Neuronal stem cell (in vitro differentiated cells): ENCODE data around the gene CHD2.
A peak's percentile ranks its signal among the peaks of the same experiment; 100 is the strongest.

Source experiments
- DNase-seq: peaks from one replicate; pipeline ENCODE4 v3.0.0-alpha.2; 2013; ENCODE audit warnings: low spot score
- H2AFZ ChIP-seq: one replicate; pipeline ENCODE4 v1.6.1; 2013; ENCODE audit warnings: mild to moderate bottlenecking, low read length, inconsistent platforms
- H2AK5ac ChIP-seq: 2 replicates; pipeline ENCODE4 v1.6.1; 2013; ENCODE audit warnings: low read depth, mild to moderate bottlenecking, inconsistent platforms, low read length, moderate library complexity, mixed read lengths
- H2BK120ac ChIP-seq: 2 replicates; pipeline ENCODE4 v1.6.1; 2013; ENCODE audit warnings: low read depth, mild to moderate bottlenecking, inconsistent platforms, low read length, moderate library complexity, mixed read lengths
- H2BK12ac ChIP-seq: one replicate; pipeline ENCODE4 v1.6.1; 2013; ENCODE audit warnings: low read length, inconsistent platforms
- H2BK15ac ChIP-seq: 2 replicates; pipeline ENCODE4 v1.6.1; 2013; ENCODE audit warnings: mild to moderate bottlenecking, low read length, inconsistent platforms, mixed read lengths
- H2BK5ac ChIP-seq: one replicate; pipeline ENCODE4 v1.6.1; 2013; ENCODE audit warnings: inconsistent platforms, mild to moderate bottlenecking, low read length, moderate library complexity
- H3K14ac ChIP-seq: one replicate; pipeline ENCODE4 v1.6.1; 2013; ENCODE audit warnings: low read length, inconsistent platforms
- H3K18ac ChIP-seq: 2 replicates; pipeline ENCODE4 v1.6.1; 2013; ENCODE audit warnings: low read length, inconsistent platforms
- H3K23ac ChIP-seq: 2 replicates; pipeline ENCODE4 v1.6.1; 2013; ENCODE audit warnings: low read depth, mild to moderate bottlenecking, mixed read lengths, low read length, inconsistent platforms; ENCODE audit not compliant: poor library complexity
- H3K27ac ChIP-seq: replicated peaks from 3 replicates; pipeline ENCODE4 v1.5.1; 2013; ENCODE audit warnings: low read length, inconsistent platforms
- H3K27me3 ChIP-seq, 3 experiments: 2 replicates each; pipeline ENCODE4 v1.6.1; 2013; ENCODE audit warnings: low read length in 3 of 3, mild to moderate bottlenecking in 2 of 3, inconsistent platforms in 1 of 3, low read depth in 1 of 3, mixed read lengths in 1 of 3, moderate library complexity in 1 of 3; ENCODE audit not compliant: control insufficient read depth in 3 of 3, insufficient read depth in 3 of 3
- H3K36me3 ChIP-seq, 2 donors: replicated peaks in 1 of 2; 2 replicates each; pipeline ENCODE4 v1.6.1; 2013; ENCODE audit warnings: low read length in 2 of 2; ENCODE audit not compliant: control insufficient read depth in 2 of 2, insufficient read depth in 2 of 2
- H3K4ac ChIP-seq: 2 replicates; pipeline ENCODE4 v1.6.1; 2013; ENCODE audit warnings: inconsistent platforms, mild to moderate bottlenecking, low read length, moderate library complexity
- H3K4me1 ChIP-seq, 2 donors: 1 replicate in 1 of 2; 2 replicates in 1 of 2; pipeline ENCODE4 v1.6.1; 2013; ENCODE audit warnings: low read length in 2 of 2, low read depth in 1 of 2; ENCODE audit not compliant: control insufficient read depth in 2 of 2, insufficient read depth in 1 of 2
- H3K4me2 ChIP-seq: one replicate; pipeline ENCODE4 v1.6.1; 2013; ENCODE audit warnings: mild to moderate bottlenecking, low read length, inconsistent platforms; ENCODE audit not compliant: insufficient read depth, poor library complexity, severe bottlenecking
- H3K4me3 ChIP-seq, 2 donors: 2 replicates each; pipeline ENCODE4 v1.5.1; 2013; ENCODE audit warnings: low read length in 2 of 2, mild to moderate bottlenecking in 2 of 2, inconsistent platforms in 1 of 2, moderate library complexity in 1 of 2
- H3K79me1 ChIP-seq: one replicate; pipeline ENCODE4 v1.6.1; 2013; ENCODE audit warnings: low read depth, mild to moderate bottlenecking, inconsistent platforms, low read length, moderate library complexity
- H3K9ac ChIP-seq: one replicate; pipeline ENCODE4 v1.6.1; 2013; ENCODE audit warnings: mild to moderate bottlenecking, low read depth, low read length, inconsistent platforms; ENCODE audit not compliant: poor library complexity
- H3K9me3 ChIP-seq, 2 donors: replicated peaks in 1 of 2; 2 replicates each; pipeline versions ENCODE3 to v1.6.1; 2013; ENCODE audit warnings: low read length in 2 of 2, mild to moderate bottlenecking in 2 of 2, inconsistent platforms in 1 of 2, low read depth in 1 of 2, mixed read lengths in 1 of 2, moderate library complexity in 1 of 2; ENCODE audit not compliant: control insufficient read depth in 2 of 2, insufficient read depth in 1 of 2
- H4K8ac ChIP-seq: one replicate; pipeline ENCODE4 v1.6.1; 2013; ENCODE audit warnings: low read depth, mild to moderate bottlenecking, inconsistent platforms, low read length, moderate library complexity
- H4K91ac ChIP-seq: one replicate; pipeline ENCODE4 v1.6.1; 2013; ENCODE audit warnings: low read length, low read depth, mild to moderate bottlenecking, inconsistent platforms; ENCODE audit not compliant: poor library complexity
- WGBS, 2 donors: extraction: QIAGEN DNeasy Blood & Tissue Kit; methylation state at CpG; one replicate each; pipeline ENCODE4 v1.1.7; 2013; ENCODE audit warnings: missing lambda C conversion rate in 2 of 2, mixed read lengths in 1 of 2; ENCODE audit not compliant: insufficient read length in 2 of 2, insufficient replicate concordance in 1 of 2; ENCODE audit errors: extremely low coverage in 2 of 2; 5-methylcytosine and 5-hydroxymethylcytosine counted together

The CHD2 gene

DNA sequence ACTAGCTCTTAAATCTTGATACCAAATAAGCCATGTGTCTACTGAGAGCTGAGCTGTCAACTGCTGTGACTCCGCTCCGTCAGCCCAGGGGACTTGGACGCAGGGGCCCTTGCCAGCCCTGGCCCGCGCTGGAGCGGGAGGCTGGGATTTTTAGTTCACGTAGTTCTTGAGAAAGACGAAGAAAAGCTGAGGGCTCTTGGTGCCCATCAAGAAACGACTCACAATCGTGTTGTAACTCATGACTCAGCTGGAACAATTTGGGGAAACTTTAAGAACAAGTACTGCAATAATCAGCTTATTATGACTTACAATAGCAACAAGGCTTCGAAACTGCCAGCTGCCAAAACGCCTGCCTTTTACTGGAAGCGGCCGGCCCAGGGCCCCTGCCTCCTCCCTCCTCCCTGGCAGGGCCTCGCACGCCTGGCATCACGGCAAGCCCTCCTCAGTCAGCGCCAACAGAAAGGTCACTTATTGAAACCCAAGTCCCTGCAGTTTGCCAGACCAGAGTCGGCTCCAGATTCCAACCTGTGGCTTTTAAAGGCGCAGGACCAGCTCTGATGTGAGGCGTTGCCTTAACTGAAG, 128.6 kb downstream of the CHD2 start:
- H2AK5ac ChIP-seq: no peak overlapping the region
- no peak overlapping the region for H3K4me3 ChIP-seq
- H3K79me1 ChIP-seq: no peaks in the 10 kb centered on the region
- peak overlapping the region; percentile 11 for H2BK5ac ChIP-seq
- no peak overlapping the region for H3K14ac ChIP-seq
- no peak overlapping the region for H2BK12ac ChIP-seq
- no peak overlapping the region for H4K91ac ChIP-seq
- peak overlapping the region; percentile 25 for H3K27ac ChIP-seq
- H3K18ac ChIP-seq: peak overlapping the region; percentile 66
- no peaks in the 10 kb centered on the region for H3K27me3 ChIP-seq
- no peak overlapping the region for H4K8ac ChIP-seq
- peaks cover 2 to 12% of the 10 kb centered on the region in 2 donors for H3K4me1 ChIP-seq
- H2BK120ac ChIP-seq: no peak overlapping the region
- peaks cover 0 to 2% of the 10 kb centered on the region in 2 donors for H3K9me3 ChIP-seq
- no peak overlapping the region for H2AFZ ChIP-seq
- no CpG with 5 or more reads among the region's 21 CpGs for WGBS, 2 donors
- peak overlapping the region; percentile 61 for H3K9ac ChIP-seq
- H3K4me2 ChIP-seq: no peak overlapping the region
- peak overlapping the region; percentile 16 for H3K23ac ChIP-seq
- no peak for DNase-seq
- peaks cover 28 to 56% of the 10 kb centered on the region in 2 donors for H3K36me3 ChIP-seq
- no peak overlapping the region for H2BK15ac ChIP-seq
- no peak overlapping the region for H3K4ac ChIP-seq

DNA sequence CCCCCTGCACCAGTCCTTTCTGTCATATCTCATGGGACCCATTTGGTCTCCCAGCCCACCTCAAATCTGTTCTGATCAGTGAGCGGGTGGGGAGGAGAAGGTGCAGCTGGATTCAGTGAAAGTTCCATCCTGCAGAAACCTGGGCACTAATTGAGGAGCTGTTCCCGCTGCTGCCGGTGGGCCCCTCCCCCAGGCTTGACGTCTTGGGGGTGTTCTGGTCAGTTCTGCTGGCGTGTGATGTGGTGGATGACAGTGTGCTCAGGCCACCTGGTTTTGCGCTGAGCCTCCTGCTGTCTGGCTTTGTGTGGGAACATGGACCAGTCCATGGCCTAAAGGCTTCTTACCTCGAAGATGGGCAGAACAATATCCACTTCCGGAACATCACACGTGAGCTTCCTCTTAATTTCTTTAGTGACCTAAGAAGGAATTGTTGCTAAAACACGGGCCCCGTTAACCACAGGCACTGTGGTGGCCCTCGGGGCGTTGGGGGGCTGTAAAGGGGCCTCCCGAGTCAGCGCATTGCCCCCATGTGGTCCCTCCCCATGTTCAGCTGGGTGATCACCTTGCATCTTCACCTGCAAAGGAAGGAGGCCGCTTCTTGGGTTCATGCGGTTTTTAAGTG, 129.2 kb downstream of the CHD2 start:
- Histone ChIP-seq H3K36me3 (peaks cover 26 to 50% of the 10 kb centered on the region in 2 donors), H3K4me2 (no peak overlapping the region), H3K9me3 (peaks cover 0 to 3% of the 10 kb centered on the region in 2 donors), H3K4me1 (peaks cover 2 to 14% of the 10 kb centered on the region in 2 donors), H2AFZ (no peak overlapping the region), H3K9ac (no peak overlapping the region), H4K91ac (no peak overlapping the region), H3K79me1 (no peaks in the 10 kb centered on the region), H3K4ac (no peak overlapping the region), H2AK5ac (peak overlapping the region; percentile 72), H3K23ac (peak overlapping the region; percentile 16), H2BK5ac (peak overlapping the region; percentile 11), H2BK12ac (no peak overlapping the region), H3K27ac (no peak overlapping the region), H4K8ac (no peak overlapping the region), H3K4me3 (no peak overlapping the region), H3K14ac (no peak overlapping the region), H2BK15ac (no peak overlapping the region), H2BK120ac (no peak overlapping the region), H3K18ac (no peak overlapping the region), H3K27me3 (no peaks in the 10 kb centered on the region)
- no peak for DNase-seq
- no CpG with 5 or more reads among the region's 17 CpGs for whole genome bisulfite sequencing, 2 donors

GRCh38 chr15:93029836-93030429, 129.8 kb downstream of the CHD2 start:
- DNase-seq: no peak
- Histone ChIP-seq H3K36me3 (peaks cover 19 to 44% of the 10 kb centered on the region in 2 donors), H3K14ac (no peak overlapping the region), H3K18ac (no peak overlapping the region), H3K23ac (no peak overlapping the region), H3K4me2 (no peak overlapping the region), H3K79me1 (no peaks in the 10 kb centered on the region), H2BK5ac (peak overlapping the region; percentile 59), H2BK12ac (no peak overlapping the region), H2AK5ac (peak overlapping the region; percentile 72), H4K91ac (no peak overlapping the region), H3K27me3 (no peaks in the 10 kb centered on the region), H3K9me3 (peaks cover 0 to 3% of the 10 kb centered on the region in 2 donors), H2BK120ac (no peak overlapping the region), H3K4me3 (no peak overlapping the region), H2AFZ (no peak overlapping the region), H2BK15ac (peak overlapping the region; percentile 71), H3K4me1 (peaks cover 2 to 14% of the 10 kb centered on the region in 2 donors), H3K9ac (no peak overlapping the region), H4K8ac (no peak overlapping the region), H3K27ac (peak overlapping the region; percentile 31), H3K4ac (no peak overlapping the region)
- WGBS, 2 donors: no CpG with 5 or more reads among the region's 12 CpGs

- H2BK12ac ChIP-seq: peak overlapping the region; percentile 91
- WGBS, 2 donors: no CpG with 5 or more reads among the region's 20 CpGs
- no peaks in the 10 kb centered on the region for H3K79me1 ChIP-seq
- peak overlapping the region; percentile 94 for H3K4ac ChIP-seq
- H2AK5ac ChIP-seq: peak overlapping the region; percentile 72
- peak overlapping the region; percentile 59 for H2BK5ac ChIP-seq
- peak overlapping the region; percentile 29 for H3K23ac ChIP-seq
- H3K4me2 ChIP-seq: no peak overlapping the region
- peak; percentile 76 for DNase-seq
- peaks cover 15 to 38% of the 10 kb centered on the region in 2 donors for H3K36me3 ChIP-seq
- no peak overlapping the region for H4K8ac ChIP-seq
- no peak overlapping the region for H3K4me3 ChIP-seq
- H3K14ac ChIP-seq: peak overlapping the region; percentile 75
- no peaks in the 10 kb centered on the region for H3K27me3 ChIP-seq
- peak overlapping the region; percentile 32 for H3K9ac ChIP-seq
- H3K27ac ChIP-seq: no peak overlapping the region
- peak overlapping the region; percentile 76 for H2AFZ ChIP-seq
- peak overlapping the region; percentile 98 for H2BK15ac ChIP-seq
- H4K91ac ChIP-seq: peak overlapping the region; percentile 94
- H3K9me3 ChIP-seq: peaks cover 0 to 3% of the 10 kb centered on the region in 2 donors
- H3K4me1 ChIP-seq: peaks cover 2 to 14% of the 10 kb centered on the region in 2 donors
- peak overlapping the region; percentile 97 for H3K18ac ChIP-seq
- peak overlapping the region; percentile 84 for H2BK120ac ChIP-seq
These were observed 130.4 kb downstream of the CHD2 start for GRCh38 chr15:93030430-93031102.
